SH-SY5Y (cell line): ENCODE measurements around the gene NCR1.

Source experiments
- GATA2 ChIP-seq: IDR thresholded peaks from 2 replicates; pipeline ENCODE4 v1.6.1; 2011; ENCODE audit warnings: mild to moderate bottlenecking, low read depth, low read length
- GATA3 ChIP-seq: IDR thresholded peaks from 2 replicates; pipeline ENCODE4 v1.6.1; 2011; ENCODE audit warnings: low read depth, mild to moderate bottlenecking, low read length, moderate library complexity

- TF ChIP-seq GATA2 (no peak), GATA3 (no peak)
These were observed 41.4 kb downstream of the NCR1 start, which contains the start of gene NLRP7 for GRCh38 chr19:54947381-54947780.
